Measurements from ENCODE around the gene ACSS2. TPM values are rescaled to one million over a fixed set of nuclear protein-coding genes. Genes with fewer than 3 reads are reported as not detected.

Gene ACSS2
- total RNA-seq, 4 donors from 2014 or later, result 58.9 to 114 (median 85.3) TPM

- TF ChIP-seq EP300 (IDR thresholded peaks at IDR 0.05) (no peak), CTCF (IDR thresholded peaks at IDR 0.05) (no peak), POLR2A (IDR thresholded peaks at IDR 0.05) (no peak)
- H3K4me1 ChIP-seq, result peaks cover 17% of the 10 kb centered on the region
- WGBS, result 40% methylated on average over 3 of the region's 3 CpGs
- H3K36me3 ChIP-seq, result no peaks in the 10 kb centered on the region
- no peaks in the 10 kb centered on the region for H3K9me3 ChIP-seq
- H3K27me3 ChIP-seq, result no peaks in the 10 kb centered on the region
- no peak overlapping the region for H3K27ac ChIP-seq
- no peak for DNase-seq (ENCODE audit: low spot score in 2 of 2)
- no peak overlapping the region for H3K4me3 ChIP-seq
Measured at GRCh38 chr20:34904202-34904621, 27.8 kb downstream of the ACSS2 start.

- Histone ChIP-seq H3K36me3 (no peaks in the 10 kb centered on the region), H3K9me3 (no peaks in the 10 kb centered on the region), H3K27me3 (no peaks in the 10 kb centered on the region), H3K4me1 (peaks cover 17% of the 10 kb centered on the region), H3K27ac (peak overlapping the region; percentile 74), H3K4me3 (no peak overlapping the region)
- DNase-seq (ENCODE audit: low spot score in 2 of 2), result no peak
- WGBS, result 26% methylated on average over 7 of the region's 7 CpGs
- TF ChIP-seq POLR2AphosphoS5 (IDR thresholded peaks at IDR 0.05), result no peak
- TF ChIP-seq POLR2A (IDR thresholded peaks at IDR 0.05), result no peak
- TF ChIP-seq EP300 (IDR thresholded peaks at IDR 0.05), result no peak
- no peak for TF ChIP-seq CTCF (IDR thresholded peaks at IDR 0.05)
Measured at GRCh38 chr20:34907616-34908469, 31.4 kb downstream of the ACSS2 start.

GRCh38 chr20:34915131-34915530 lies 38.7 kb downstream of the ACSS2 start:
- 88% methylated on average over 4 of the region's 4 CpGs for WGBS
- Histone ChIP-seq H3K9me3 (no peaks in the 10 kb centered on the region), H3K36me3 (peaks cover 6% of the 10 kb centered on the region), H3K27me3 (no peaks in the 10 kb centered on the region), H3K4me3 (no peak overlapping the region), H3K27ac (no peak overlapping the region), H3K4me1 (no peaks in the 10 kb centered on the region)
- no peak for TF ChIP-seq EP300 (IDR thresholded peaks at IDR 0.05)
- no peak for TF ChIP-seq POLR2A (IDR thresholded peaks at IDR 0.05)
- TF ChIP-seq CTCF (IDR thresholded peaks at IDR 0.05), result no peak
- TF ChIP-seq POLR2AphosphoS5 (IDR thresholded peaks at IDR 0.05), result no peak
- no peak for DNase-seq (ENCODE audit: low spot score in 2 of 2)

GRCh38 chr20:34915749-34916455 lies 39.5 kb downstream of the ACSS2 start:
- TF ChIP-seq EP300 (IDR thresholded peaks at IDR 0.05) (no peak), POLR2A (IDR thresholded peaks at IDR 0.05) (no peak), CTCF (IDR thresholded peaks at IDR 0.05) (no peak)
- no peak overlapping the region for H3K4me3 ChIP-seq
- DNase-seq (ENCODE audit: low spot score in 2 of 2), result no peak
- H3K9me3 ChIP-seq, result no peaks in the 10 kb centered on the region
- no peak overlapping the region for H3K27ac ChIP-seq
- WGBS, result 93% methylated on average over 4 of the region's 4 CpGs
- no peaks in the 10 kb centered on the region for H3K4me1 ChIP-seq
- H3K36me3 ChIP-seq, result peaks cover 14% of the 10 kb centered on the region
- H3K27me3 ChIP-seq, result no peaks in the 10 kb centered on the region

- DNase-seq (ENCODE audit: low spot score in 2 of 2), result no peak
Measured at GRCh38 chr20:34916774-34917354, 40.5 kb downstream of the ACSS2 start.

More at GRCh38 chr20:34916774-34917354, 40.5 kb downstream of the ACSS2 start:
- 66% methylated on average over 2 of the region's 2 CpGs for WGBS
- TF ChIP-seq CTCF (IDR thresholded peaks at IDR 0.05), result no peak
- TF ChIP-seq POLR2AphosphoS5 (IDR thresholded peaks at IDR 0.05), result no peak
- no peak for TF ChIP-seq EP300 (IDR thresholded peaks at IDR 0.05)
- no peak for TF ChIP-seq POLR2A (IDR thresholded peaks at IDR 0.05)
- Histone ChIP-seq H3K36me3 (peaks cover 19% of the 10 kb centered on the region), H3K4me1 (peaks cover 9% of the 10 kb centered on the region), H3K27ac (no peak overlapping the region), H3K27me3 (no peaks in the 10 kb centered on the region), H3K4me3 (no peak overlapping the region), H3K9me3 (no peaks in the 10 kb centered on the region)
